RPMI7951 (cell line): ENCODE measurements around the gene MSRB1. TPM values are rescaled to one million over a fixed set of nuclear protein-coding genes. Genes with fewer than 3 reads are reported as not detected.
"Not testable (repeated sequence)": the region's sequence is repeated elsewhere in the genome, so short reads cannot be mapped to it uniquely, and the experiment has no call there.

Source experiments
- DNase-seq: peaks from one replicate; pipeline ENCODE4 v3.0.0-alpha.2; 2012; ENCODE audit warnings: low read depth
- total RNA-seq: library from RNA; depleted of rRNA; stranded (reverse); fragments of >200 nt; shearing (Covaris generic); gene quantifications from 2 replicates; pipeline ENCODE4 v1.2.3, GENCODE V29; 2014

MSRB1 gene
- total RNA-seq, 1 experiment from 2014 or later: 14.4 TPM

GRCh38 chr16:1962161-1963153, 19.5 kb upstream of the MSRB1 start:
- DNase-seq: not testable (repeated sequence)

DNA sequence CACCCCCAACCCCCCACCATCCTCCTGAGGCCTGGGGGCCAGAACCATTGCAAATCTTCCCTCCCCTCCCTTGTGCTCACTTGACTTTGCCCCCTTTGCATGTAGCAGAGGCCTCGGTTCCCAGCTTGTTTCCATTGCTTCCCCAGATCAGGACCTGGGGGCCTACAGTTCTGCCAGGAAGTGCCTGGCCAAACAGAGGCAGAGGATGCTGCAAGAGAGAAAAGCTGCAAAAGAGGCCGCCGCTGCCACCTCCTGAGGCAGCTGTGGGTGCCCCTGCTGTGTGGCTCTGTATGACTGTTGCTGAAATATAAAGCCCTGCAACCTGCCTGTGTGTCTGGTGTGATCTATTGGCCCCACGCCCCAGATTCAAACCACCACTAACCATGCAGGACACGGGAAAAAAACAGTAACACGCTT, 18.7 kb upstream of the MSRB1 start:
- no peak for DNase-seq

- peak; percentile 40 for DNase-seq
These were observed 17.9 kb upstream of the MSRB1 start for GRCh38 chr16:1960665-1961630.

DNA sequence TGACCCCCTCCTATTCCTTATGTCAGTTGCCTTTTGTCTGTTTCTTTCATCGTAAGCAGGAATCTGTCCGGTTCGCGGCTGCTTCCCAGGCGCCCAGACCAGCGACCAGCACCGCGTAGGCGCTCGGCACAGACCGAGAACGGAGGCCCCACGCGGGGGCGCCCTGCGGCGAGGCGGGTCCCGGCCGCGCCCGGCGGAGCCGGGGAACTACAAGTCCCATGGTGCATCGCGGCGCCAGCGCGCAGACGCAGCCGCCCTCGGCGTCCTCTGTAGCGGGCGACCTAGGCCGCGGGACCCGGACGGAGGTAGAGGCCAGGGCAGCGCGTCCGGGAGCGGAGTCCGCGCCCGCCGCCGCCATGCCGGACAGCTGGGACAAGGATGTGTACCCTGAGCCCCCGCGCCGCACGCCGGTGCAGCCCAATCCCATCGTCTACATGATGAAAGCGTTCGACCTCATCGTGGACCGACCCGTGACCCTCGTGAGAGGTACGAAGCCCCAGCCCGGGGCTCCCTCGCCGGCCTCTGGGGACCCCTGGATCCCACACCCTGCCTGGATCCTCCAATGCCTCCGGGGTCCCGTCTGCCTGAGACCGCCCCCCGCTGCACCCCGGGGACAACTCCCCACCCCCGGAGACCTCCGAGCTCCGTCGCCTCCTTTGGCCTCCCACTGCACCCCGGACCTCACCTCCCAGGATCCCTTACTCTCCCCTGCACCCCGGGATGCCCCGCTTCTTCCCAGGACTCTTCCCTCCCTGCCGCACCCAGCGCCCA, 16.5 kb upstream of the MSRB1 start, which contains the start of gene NDUFB10:
Gene NDUFB10, plus strand, starts transcription at position 270 of the 771 bp plus-strand sequence. Its CDS starts 87 bp downstream, at position 357.
- DNase-seq: peak; percentile 86

GRCh38 chr16:1958715-1959268, 15.8 kb upstream of the MSRB1 start:
- DNase-seq: no peak

GRCh38 chr16:1958143-1958491, 15.1 kb upstream of the MSRB1 start:
- not testable (repeated sequence) for DNase-seq

DNA sequence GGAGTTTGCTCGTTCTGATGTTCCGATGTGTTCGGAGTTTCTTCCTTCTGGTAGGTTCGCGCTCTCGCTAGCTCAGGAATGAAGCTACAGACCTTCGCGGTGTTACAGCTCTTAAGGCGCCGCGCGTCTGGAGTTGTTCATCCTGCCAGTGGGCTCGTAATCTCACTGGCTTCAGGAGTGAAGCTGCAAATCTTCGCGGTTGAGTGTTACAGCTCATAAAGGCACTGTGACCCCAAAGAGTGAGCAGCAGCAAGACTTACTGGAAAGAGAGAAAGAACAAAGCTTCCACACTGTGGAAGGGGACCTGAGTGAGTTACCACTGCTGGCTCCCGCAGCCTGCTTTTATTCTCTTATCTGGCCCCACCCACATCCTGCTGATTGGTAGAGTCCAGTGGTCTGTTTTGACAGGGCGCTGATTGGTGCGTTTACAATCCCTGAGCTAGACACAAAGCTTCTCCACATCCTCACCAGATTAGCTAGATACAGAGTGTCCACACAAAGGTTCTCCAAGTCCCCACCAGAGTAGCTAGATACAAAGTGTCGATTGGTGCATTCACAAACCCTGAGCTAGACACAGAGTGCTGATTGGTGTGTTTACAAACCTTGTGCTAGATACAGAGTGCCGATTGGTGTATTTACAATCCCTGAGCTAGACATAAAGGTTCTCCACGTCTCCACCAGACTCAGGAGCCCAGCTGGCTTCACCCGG, 14.6 kb upstream of the MSRB1 start:
- DNase-seq: not testable (repeated sequence)

DNA sequence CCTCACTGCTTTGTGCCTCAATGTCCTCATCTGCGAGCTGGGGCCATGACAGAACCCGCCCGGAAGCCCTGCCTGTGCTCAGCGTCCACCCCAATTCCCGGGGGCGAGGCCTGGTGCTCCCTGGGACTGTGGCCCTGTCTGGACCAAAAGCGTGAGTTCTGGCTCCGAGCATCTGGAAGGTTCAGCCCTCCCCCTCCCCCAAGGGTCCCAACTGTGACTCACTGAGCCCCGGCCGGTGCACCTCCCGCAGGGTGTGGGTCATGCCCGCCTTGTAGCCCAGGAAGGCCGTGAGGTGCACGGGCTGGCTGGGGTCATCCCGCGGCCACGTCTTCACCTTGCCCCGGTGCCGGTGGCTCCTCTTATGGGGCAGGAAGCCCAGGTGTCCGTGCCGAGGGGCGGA, 10.7 kb upstream of the MSRB1 start:
- no peak for DNase-seq

GRCh38 chr16:1950559-1950958, 7.6 kb upstream of the MSRB1 start:
- DNase-seq: no peak

- DNase-seq: no peak
These were observed 7.0 kb upstream of the MSRB1 start for GRCh38 chr16:1950047-1950446.

DNA sequence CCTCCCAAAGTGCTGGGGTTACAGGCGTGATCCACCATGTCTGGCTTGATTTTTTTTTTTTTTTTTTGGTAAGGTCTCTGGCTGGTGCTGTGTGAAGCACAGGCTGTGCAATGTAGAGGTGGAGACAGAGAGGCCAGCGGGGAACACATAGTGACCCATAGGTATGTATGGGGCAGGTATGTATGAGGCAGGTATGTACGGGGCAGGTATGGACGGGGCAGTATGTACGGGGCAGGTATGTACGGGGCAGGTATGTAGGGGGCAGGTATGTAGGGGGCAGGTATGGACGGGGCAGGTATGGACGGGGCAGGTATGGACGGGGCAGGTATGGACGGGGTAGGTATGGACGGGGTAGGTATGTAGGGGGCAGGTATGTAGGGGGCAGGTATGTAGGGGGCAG, 6.5 kb upstream of the MSRB1 start:
- no peak for DNase-seq

DNA sequence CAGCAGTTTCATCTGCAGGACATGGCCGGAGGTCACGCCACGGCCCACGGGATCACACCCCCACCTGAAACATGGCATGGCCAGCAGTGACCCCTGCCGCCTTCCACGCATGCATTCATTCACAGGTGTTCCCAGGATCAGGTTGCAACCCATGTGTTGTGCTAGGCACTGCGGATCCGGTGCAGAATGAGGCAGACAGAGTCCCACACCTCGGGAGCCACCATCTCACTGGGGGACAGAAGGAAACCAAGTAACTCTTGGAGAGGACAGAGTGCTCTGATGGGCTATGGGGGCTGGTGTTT, 4.3 kb upstream of the MSRB1 start:
- DNase-seq: no peak

GRCh38 chr16:1946495-1947368, 3.7 kb upstream of the MSRB1 start:
- no peak for DNase-seq

- DNase-seq: no peak
These were observed 2.8 kb upstream of the MSRB1 start for GRCh38 chr16:1945559-1946391.

GRCh38 chr16:1944612-1945199, 1.7 kb upstream of the MSRB1 start:
- no peak for DNase-seq

- DNase-seq: no peak
These were observed 771 bp downstream of the MSRB1 start for GRCh38 chr16:1942047-1942809.
